ENCODE measurements around the gene NRL. TPM values are rescaled to one million over a fixed set of nuclear protein-coding genes. Genes with fewer than 3 reads are reported as not detected.

NRL gene
- total and polyA plus RNA-seq, 10 of the 15 experiments (the other 5 are each of a cell fraction or from before 2014, with no cell fraction given), result 0.11 to 4.4 (median 2.2) TPM

DNA sequence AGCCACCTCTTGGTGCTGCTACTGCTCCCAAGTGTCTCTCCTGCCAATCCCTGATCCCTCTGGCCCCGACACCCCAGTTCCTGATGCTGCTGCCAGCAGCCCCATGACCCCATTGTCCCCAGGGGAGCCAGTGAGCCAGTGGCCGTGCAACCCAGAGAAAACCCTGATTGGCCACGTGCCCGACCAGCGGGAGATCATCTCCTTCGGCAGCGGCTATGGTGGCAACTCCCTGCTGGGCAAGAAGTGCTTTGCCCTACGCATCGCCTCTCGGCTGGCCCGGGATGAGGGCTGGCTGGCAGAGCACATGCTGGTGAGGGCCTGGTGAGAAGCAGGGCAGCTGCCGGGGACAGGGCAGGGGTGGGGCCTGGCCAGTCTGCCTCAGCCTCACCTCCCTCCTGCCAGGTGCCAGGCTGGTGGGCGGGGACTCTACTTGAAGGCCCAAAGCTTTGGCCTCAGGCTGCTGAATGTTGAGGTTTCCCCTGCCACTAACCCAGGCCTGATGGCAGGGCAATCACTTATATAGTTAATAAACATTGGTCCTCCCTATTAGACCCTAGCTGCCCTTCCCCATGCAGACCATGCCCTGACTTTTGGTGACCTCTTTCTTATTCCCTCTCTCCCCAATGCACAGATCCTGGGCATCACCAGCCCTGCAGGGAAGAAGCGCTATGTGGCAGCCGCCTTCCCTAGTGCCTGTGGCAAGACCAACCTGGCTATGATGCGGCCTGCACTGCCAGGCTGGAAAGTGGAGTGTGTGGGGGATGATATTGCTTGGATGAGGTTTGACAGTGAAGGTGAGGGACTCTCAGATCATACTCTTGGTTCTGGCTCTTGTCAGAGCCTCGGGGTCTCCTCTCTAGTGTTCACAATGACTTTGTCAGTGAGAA, 15.6 kb downstream of the NRL start:
- H3K9ac ChIP-seq (ENCODE audit: control insufficient read depth, insufficient read depth, low read length), result no peak overlapping the region
- H3K79me2 ChIP-seq (ENCODE audit: control insufficient read depth, insufficient read depth, low read length), result peaks cover 21% of the 10 kb centered on the region
- H3K36me3 ChIP-seq (ENCODE audit: control insufficient read depth in 2 of 2, insufficient read depth in 2 of 2, low read length in 1 of 2), result peaks cover 11 to 14% of the 10 kb centered on the region in 2 experiments; a peak in 3 of 4 replicates
- no peaks in the 10 kb centered on the region for H4K20me1 ChIP-seq (ENCODE audit: control insufficient read depth, insufficient read depth)
- intact Hi-C loops (cut with micrococcal nuclease; ENCODE audit: unreplicated experiment), result no loop called here
- no peaks in the 10 kb centered on the region for H3K9me3 ChIP-seq (replicated peaks; ENCODE audit: control insufficient read depth, insufficient read depth, low read length)
- 98% methylated on average over 17 of the region's 17 CpGs for WGBS (ENCODE audit: insufficient coverage, insufficient replicate concordance, low lambda C conversion rate, missing lambda C conversion rate)
- DNase-seq (ENCODE audit: low read depth, low spot score) (no peak), ATAC-seq (no peak), FAIRE-seq (no peak)
- in situ Hi-C loops (cut with MboI), result no loop called here
- no peaks in the 10 kb centered on the region for H3K4me1 ChIP-seq (ENCODE audit: control insufficient read depth, insufficient read depth, low read length)
- H3K27me3 ChIP-seq (replicated peaks in 1 of 2; ENCODE audit: control insufficient read depth in 2 of 2, insufficient read depth in 2 of 2, low read length in 1 of 2), result no peaks in the 10 kb centered on the region
- ChIA-PET CTCF (interaction anchor here (1.6 to 11.2 kb wide), 2 partner anchors 6 to 10 kb away, joined by 8 to 294 read pairs; no protein-coding TSS in a partner anchor), SMC1A (ENCODE audit: uncharacterized antibody, unreplicated experiment) (interaction anchor here (1.6 kb wide), 1 partner anchor 11 kb away, joined by 3 read pairs; no protein-coding TSS in a partner anchor), RAD21 (ENCODE audit: unreplicated experiment) (no interaction called here), POLR2A (no interaction called here)
- no peak overlapping the region for H2AFZ ChIP-seq (ENCODE audit: control insufficient read depth, low read depth, low read length)
- BruUV-seq (replicated peaks), result no TSS peak
- TF ChIP-seq, protein P1, sequence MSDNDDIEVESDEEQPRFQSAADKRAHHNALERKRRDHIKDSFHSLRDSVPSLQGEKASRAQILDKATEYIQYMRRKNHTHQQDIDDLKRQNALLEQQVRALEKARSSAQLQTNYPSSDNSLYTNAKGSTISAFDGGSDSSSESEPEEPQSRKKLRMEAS (IDR thresholded peaks at IDR 0.05; ENCODE audit: low read depth, low read length), result no peak
- no peak for TF ChIP-seq HDAC2 (IDR thresholded peaks at IDR 0.05)
- no peak for TF ChIP-seq SPI1 (IDR thresholded peaks at IDR 0.05; ENCODE audit: borderline replicate concordance, insufficient read depth, low read depth, low read length)
- H3K4me2 ChIP-seq (ENCODE audit: control insufficient read depth, insufficient read depth), result no peak overlapping the region
- no peak overlapping the region for H3K4me3 ChIP-seq
- no peak overlapping the region for H3K27ac ChIP-seq (ENCODE audit: control insufficient read depth, insufficient read depth)

Data from GM12878 (cell line).